Raji (cell line): ENCODE results near the gene ADAMTS17.

Experiments
- POLR2A ChIP-seq: IDR thresholded peaks from 2 replicates; pipeline ENCODE4 v1.6.1; 2011; ENCODE audit warnings: low read depth, low read length, control low read depth; ENCODE audit not compliant: insufficient read depth

The ADAMTS17 gene

DNA sequence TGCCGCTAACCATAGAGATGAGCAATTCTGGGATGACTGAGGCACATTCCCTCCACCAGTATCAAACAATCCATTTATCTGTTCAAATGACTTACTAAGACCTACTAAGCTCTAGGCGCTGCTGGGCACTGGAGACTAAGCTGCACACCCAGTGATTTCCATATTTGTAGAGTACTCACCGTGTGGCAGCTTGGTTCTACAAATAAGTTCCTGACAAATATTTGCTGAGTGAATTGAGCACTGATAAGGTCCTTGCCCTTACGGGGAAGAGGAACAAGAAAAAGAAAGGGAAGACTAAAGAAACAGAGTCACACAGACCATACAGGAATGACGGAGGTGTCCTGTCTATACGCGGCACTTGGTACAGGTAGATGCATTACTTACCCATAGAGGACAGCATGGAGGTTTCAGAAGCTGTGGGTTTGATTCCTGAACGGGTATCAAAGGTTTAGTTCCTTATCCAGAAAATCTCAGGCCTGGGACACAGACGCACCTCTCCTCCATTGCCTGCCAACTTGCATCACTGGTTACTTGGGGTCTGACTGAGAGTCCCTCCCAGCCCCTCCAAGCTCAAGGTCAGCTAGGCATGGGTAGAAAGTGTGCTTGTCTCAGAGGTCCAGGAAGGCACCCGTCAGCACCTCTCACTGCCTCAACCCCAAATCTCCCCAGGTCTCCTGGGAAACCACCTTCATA, 310.0 kb downstream of the ADAMTS17 start:
- TF ChIP-seq POLR2A = no peak

GRCh38 chr15:100030586-100031229, 311.1 kb downstream of the ADAMTS17 start:
- no peak for TF ChIP-seq POLR2A

DNA sequence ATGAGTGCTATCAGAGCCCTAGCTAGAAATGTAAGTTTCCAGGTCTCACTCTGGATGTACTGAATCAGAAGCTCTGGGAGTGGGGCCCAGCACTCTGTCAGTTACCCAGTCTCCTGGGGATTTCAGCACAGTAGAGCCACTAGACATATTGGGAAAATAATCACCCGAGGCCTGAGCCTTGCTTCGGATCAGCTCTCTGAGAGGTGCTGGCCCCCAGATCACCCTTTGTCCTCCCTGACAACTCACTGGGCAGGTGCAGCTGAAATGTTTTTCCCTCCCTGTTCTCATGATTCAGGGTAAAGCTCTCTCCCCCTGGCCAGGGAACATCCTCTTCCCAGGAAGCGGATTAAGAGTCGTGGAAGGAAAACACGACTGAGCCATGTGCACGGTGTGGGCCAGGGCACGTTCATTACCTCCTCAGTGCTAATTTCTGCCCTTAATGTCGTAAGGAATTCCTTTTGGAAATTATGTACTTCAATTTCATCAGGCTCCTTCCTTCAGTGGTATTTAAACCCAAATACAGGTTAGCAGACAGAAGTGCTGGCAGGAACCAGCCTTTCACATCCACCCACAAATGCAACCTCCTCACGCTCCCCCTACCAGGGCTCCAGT, 311.8 kb downstream of the ADAMTS17 start:
- no peak for TF ChIP-seq POLR2A

- no peak for TF ChIP-seq POLR2A
Measured at GRCh38 chr15:100029045-100029444, 312.7 kb downstream of the ADAMTS17 start.

- no peak for TF ChIP-seq POLR2A
Measured at GRCh38 chr15:100026041-100026440, 315.7 kb downstream of the ADAMTS17 start.

- TF ChIP-seq POLR2A = no peak
Measured at GRCh38 chr15:100022806-100023205, 319.0 kb downstream of the ADAMTS17 start.

DNA sequence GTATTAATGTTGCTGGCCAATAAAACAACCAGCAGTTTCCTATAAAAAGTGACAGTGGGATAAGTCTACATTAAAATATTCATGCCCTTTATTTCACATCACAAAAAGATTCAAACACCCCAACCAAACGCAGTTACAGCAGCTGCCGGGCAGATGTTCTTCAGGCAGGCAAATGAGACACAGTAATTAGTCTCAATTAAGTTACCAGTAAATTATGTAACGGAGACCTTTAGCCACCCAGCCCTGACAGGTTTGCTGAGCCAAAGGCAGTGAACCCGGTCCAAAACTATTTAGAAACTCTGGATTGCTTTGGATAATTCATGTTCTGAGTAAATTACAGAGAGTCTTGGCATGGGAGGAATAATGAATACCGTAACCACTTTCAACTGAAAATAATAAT, 319.4 kb downstream of the ADAMTS17 start:
- TF ChIP-seq POLR2A = no peak

GRCh38 chr15:100021653-100022052, 320.1 kb downstream of the ADAMTS17 start:
- TF ChIP-seq POLR2A = no peak

DNA sequence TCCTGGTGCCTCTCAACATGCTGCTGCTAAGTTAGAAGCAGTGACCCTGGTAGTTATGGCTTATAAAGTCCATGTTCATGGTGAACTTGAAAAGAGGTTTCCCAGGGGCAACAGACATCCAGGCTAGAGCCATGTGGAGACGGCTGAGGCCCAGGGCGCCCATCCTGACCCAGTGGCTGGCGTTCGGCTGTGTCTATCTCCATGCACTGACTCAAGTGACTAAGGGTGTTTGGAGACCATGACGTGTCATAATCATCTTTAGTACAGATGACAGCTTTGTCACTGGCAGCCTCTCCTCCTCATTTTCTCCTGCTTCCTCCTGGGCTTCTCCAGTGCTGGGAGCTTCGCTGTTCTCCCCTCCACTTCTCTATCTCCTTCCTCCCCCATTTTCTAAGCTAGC, 321.2 kb downstream of the ADAMTS17 start:
- no peak for TF ChIP-seq POLR2A

DNA sequence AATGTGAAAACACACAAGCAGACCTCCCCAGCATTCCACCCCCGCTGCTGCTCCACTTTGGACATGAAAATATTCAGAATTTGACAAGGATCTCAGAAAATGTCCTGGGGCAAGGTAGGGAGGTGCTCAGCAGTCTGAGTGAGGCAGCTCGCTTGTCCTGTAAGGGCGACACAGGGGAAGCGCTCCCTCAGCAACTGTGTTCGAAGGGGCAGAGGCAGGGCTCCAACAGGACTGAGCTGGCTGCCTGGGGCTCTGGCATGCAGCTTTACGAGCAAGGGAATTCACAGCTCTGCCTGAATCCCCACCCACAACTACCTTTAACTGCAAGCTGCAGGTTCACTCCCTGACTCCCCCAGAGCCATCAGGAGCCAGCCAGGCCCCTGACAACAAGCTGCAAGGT, 321.6 kb downstream of the ADAMTS17 start:
- no peak for TF ChIP-seq POLR2A

GRCh38 chr15:100019601-100020000, 322.2 kb downstream of the ADAMTS17 start:
- TF ChIP-seq POLR2A = no peak

DNA sequence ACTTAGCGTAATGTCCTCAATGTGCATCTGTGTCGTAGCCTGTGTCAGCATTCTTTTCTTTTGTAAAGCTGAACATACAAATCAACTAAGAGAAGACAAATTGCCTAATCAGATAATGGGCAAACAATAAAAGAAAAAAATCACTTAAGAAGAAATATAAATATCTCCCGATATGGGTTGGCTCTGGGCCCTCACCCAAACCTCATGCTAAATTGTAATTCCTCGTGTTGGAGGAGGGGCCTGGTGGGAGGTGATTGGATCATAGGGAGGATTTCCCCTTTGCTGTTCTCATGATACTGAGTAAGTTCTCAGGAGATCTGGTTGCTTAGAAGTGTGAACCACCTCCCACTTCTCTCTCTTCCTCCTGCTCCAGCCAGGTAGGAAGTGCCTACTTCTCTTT, 323.6 kb downstream of the ADAMTS17 start:
- no peak for TF ChIP-seq POLR2A

GRCh38 chr15:100017140-100017539, 324.6 kb downstream of the ADAMTS17 start:
- TF ChIP-seq POLR2A = no peak

GRCh38 chr15:100016632-100017031, 325.1 kb downstream of the ADAMTS17 start:
- TF ChIP-seq POLR2A = no peak

- no peak for TF ChIP-seq POLR2A
Measured at GRCh38 chr15:100011235-100011634, 330.5 kb downstream of the ADAMTS17 start.

DNA sequence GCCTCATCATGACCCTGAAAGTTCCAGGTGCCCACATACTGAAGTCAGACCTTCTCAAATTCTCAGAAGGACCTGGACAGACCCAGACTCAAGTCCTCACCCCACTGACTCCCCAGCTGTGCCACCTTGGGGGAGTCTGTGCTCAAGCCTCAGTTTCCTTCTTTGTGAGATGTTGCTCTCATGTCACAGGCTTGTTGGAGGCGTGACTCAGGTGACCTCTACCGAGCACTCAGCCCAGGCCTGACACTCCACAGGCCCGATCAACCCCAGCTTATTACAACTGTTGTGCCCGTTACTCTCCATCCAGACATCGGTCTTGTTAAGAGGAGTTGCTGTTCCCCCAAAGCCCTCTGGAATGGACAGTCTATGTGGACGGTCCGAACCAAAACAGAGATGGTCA, 332.4 kb downstream of the ADAMTS17 start:
- TF ChIP-seq POLR2A = no peak
